Measurements from ENCODE around the gene SYK. TPM values are rescaled to one million over a fixed set of nuclear protein-coding genes. Genes with fewer than 3 reads are reported as not detected.

SYK gene
- total RNA-seq, 1 experiment from 2014 or later = 0.02 TPM

DNA sequence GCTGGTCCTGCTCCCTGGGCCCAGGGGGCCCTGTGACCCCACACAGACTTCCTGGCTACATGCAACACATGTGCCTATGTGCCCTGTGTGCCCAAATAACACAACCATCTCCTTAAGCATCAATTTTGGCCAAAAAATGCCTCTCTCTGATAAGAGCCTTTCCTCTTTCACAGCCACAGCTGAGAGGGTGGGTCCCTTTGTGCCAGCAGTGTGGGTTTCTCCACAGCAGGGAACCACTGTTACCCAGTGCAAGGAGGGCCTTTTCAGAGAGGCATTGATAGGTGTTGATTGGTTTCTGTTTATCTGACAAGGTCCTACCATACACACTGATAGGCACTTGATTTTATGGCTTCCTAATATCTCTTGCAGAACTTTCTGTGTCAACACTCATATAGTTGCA, 42.7 kb downstream of the SYK start:
- no peak for DNase-seq (ENCODE audit: extremely low read depth, low read depth)

DNA sequence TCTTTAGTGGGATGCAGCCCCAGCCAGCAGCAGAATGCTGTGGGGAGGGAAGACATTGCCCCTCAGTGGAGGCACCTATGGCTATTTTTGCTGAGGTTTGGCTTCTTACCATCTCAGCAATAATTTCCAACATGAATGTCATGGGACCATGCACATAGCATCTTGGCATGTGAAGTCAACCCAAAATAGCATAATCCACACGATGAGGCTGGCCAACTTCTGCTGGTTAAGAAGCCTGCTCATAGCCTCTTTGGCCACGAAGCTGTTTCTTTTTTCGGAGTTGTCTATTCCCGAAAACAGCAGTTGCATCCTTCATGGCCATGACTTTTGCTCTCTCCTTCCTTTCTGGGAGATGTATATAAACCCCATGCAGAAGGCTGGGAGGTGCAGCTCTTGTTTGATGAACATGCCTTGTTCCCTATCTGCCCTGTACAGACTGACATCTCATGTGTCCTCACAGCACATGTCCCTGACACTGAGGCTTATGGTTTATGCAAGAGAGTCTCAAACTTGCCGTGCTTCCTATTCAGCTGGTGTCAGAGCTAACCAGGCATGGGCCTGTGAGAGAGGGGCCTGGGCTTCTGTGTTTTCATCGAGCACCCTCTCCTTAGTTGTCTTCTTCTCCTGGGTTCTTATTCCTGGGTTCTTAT, 45.3 kb downstream of the SYK start:
- no peak for DNase-seq (ENCODE audit: extremely low read depth, low read depth)

- DNase-seq (ENCODE audit: extremely low read depth, low read depth) = no peak
Observed at GRCh38 chr9:90847971-90848370, 46.4 kb downstream of the SYK start.

DNA sequence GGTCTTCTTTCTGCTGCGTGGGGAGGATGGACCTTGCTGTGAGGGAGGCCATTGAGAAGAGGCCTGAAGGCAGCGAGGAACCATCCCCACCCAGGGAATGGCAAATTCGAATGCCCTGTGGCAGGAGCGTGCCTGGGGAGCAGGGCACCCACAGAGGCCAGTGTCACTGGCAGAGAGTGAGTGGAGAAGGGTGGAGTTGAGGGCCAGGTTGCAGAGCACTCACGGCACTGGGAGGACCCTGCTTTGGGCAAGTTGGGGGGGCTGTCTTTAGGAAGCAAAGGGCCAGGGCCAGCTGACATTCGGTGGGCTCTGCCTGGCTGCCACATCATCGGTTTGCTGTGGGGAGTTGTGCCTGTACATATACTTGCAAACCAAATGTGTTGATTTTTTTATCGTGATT, 47.2 kb downstream of the SYK start:
- no peak for DNase-seq (ENCODE audit: extremely low read depth, low read depth)

GRCh38 chr9:90851444-90851843, 49.8 kb downstream of the SYK start:
- DNase-seq (ENCODE audit: extremely low read depth, low read depth) = no peak

GRCh38 chr9:90853945-90854344, 52.3 kb downstream of the SYK start:
- no peak for DNase-seq (ENCODE audit: extremely low read depth, low read depth)

GRCh38 chr9:90854637-90855175, 53.1 kb downstream of the SYK start:
- no peak for DNase-seq (ENCODE audit: extremely low read depth, low read depth)

DNA sequence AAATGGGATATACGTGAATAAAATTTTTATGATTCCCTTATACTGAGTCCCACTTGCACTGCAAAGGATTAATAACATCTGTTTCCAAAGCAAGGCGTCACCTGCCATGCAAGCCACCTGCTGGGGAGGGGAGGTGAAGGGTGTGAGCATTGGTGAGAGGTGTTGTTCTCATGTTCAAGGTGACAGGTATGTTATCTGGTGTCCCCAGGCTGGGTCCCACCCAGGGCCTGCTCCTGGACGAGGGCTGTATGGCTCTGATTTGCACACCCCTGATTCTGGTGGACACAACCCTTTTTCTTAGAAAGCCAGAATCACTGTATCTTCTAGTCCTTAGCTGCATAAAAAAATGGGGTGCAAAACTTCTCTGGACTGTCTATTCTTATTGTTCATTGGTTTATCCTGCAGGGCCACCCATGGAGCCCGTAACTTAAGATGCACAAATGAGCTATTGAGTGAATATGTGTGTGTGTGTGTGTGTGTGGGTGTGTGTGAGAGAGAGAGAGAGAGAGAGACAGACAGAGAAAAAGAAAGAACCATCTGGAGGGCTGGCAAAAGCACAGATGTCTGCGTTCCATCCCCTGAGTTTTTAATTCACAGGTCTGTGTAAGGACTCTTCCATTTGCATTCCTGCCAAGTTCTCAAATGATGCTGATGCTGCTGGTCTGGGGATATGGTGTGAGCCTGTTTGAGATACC, 53.7 kb downstream of the SYK start:
- DNase-seq (ENCODE audit: extremely low read depth, low read depth) = no peak

DNA sequence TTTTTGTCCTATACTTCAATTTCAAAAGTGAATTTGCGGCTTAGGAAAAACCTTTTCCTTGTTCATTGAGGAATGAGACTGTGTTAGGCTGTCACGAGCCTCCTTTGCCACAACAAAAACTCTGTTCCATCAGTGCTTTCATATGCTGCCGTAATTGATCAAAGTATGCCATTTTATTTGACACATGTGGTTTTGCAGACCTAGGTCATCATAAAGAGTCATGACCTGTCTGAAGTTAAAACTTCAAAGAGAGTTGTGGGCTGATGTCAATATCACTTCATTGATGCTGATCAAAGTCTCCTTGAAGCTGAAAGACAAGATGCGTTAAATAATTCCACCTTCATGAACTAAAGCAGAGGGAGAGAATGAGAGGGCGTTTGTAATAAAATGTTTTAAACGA, 55.5 kb downstream of the SYK start:
- DNase-seq (ENCODE audit: extremely low read depth, low read depth) = no peak

DNA sequence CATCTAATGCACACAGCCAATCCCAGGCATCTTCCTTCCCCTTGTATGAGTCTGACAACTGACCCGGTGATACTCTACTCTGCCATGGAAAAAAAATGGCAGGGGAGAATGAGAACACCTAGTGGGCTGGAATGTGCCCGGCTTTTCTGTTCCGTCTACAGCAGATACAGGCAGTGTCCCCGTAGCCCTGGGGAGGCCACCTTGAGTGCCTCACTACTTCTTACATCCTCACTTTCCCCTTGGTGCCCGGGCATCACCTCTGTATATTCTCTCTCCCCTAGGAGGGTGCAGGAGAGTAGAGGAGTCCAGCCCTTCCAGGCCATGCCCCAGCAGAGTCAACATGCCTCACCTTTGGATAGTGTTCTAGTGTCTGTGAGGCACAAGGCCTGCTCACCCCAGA, 56.2 kb downstream of the SYK start:
- no peak for DNase-seq (ENCODE audit: extremely low read depth, low read depth)

- no peak for DNase-seq (ENCODE audit: extremely low read depth, low read depth)
Observed at GRCh38 chr9:90858457-90858901, 56.9 kb downstream of the SYK start.

DNA sequence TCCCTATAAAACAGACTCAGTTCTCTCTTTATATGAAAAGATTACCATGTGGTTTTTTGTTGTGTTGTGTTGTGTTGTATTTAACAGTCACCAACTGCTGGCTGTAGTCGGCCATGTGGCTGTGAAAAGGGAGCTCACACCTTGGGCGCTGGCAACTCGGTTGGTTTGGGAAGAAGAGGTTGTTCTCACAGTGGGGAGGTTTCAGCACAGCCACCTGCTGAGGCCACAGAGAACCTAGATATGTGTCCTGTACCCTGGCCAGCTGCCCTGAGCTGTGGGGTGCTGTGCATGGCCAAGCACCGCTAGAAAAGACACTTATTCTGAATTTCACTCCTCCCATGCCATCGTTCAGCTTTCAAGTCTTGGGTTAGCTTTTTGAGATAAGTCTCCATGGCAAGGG, 58.8 kb downstream of the SYK start:
- DNase-seq (ENCODE audit: extremely low read depth, low read depth) = no peak

GRCh38 chr9:90860826-90861225, 59.2 kb downstream of the SYK start:
- DNase-seq (ENCODE audit: extremely low read depth, low read depth) = no peak

DNA sequence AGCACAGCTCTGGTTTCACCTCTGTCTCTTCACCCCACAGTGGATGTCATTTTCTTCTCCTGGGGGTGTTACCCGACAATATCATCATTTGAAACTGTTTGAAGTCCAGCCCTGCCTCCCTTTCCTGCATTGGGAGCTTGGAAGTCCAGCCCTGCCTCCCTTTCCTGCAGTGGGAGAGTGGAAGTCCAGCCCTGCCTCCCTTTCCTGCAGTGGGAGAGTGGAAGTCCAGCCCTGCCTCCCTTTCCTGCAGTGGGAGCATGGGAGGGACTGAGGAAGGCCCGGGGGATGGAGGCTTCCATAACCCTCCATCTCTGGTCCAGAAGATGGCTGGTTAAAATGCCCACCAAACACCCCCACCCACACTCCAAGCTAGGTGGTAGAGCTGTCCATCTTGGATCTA, 59.8 kb downstream of the SYK start:
- DNase-seq (ENCODE audit: extremely low read depth, low read depth) = no peak

GRCh38 chr9:90861826-90862740, 60.5 kb downstream of the SYK start:
- DNase-seq (ENCODE audit: extremely low read depth, low read depth) = no peak

DNA sequence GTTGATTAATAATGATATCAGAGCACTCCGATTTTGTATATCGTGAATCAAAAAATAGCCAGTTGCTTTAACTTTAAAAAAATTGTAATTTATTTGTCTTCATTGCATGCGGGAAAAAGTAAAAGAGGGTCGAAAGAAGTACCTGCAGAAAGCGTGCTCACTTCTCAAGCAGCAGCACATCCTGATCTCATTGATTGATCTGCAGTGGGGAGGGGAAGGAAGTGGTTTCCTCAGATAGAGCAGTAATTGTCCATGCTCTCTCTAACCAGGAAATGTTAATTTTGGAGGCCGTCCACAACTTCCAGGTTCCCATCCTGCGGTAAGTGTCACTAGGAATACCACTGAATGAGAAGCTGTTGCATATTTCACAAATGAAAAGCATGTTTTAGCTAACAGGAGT, 63.2 kb downstream of the SYK start:
- no peak for DNase-seq (ENCODE audit: extremely low read depth, low read depth)

GRCh38 chr9:90867101-90867500, 65.5 kb downstream of the SYK start:
- no peak for DNase-seq (ENCODE audit: extremely low read depth, low read depth)

- DNase-seq (ENCODE audit: extremely low read depth, low read depth) = peak; percentile 15
Observed at GRCh38 chr9:90868555-90868954, 66.9 kb downstream of the SYK start.

DNA sequence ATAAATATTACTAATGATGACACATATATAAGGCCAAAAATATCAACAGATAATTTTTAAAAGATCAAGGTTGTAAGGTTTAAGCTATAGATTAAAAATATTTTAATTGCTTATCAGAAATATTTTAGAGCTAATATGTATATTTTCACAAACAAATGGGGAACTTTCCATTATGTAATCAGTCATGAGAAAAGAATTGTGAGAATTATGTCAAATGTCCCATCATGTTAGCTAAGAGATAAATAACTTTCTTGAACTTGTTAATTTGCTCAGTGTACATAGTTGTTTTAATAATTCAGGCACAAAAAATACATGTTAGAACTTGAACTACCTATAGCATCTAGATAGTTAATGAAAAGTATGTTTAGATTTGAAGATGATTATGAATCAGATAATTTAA, 67.7 kb downstream of the SYK start:
- DNase-seq (ENCODE audit: extremely low read depth, low read depth) = no peak

GRCh38 chr9:90870621-90871326, 69.2 kb downstream of the SYK start:
- peak; percentile 54 for DNase-seq (ENCODE audit: extremely low read depth, low read depth)

Data from NCI-H460 (cell line).